ENCODE results near the gene COL5A1.

- TF ChIP-seq CTCF (IDR thresholded peaks at IDR 0.05; ENCODE audit: borderline replicate concordance, extremely low read depth, low read length, poor library complexity, severe bottlenecking) (no peak), EZH2 (IDR thresholded peaks at IDR 0.05; ENCODE audit: borderline replicate concordance, low read depth, low read length, severe bottlenecking) (no peak)
Observed at GRCh38 chr9:134661791-134662142, 20.2 kb downstream of the COL5A1 start.

Measured in DND-41 (cell line).